Stimulated activated CD8-positive, alpha-beta memory T cell treated with anti-CD3 and anti-CD28 coated beads, Interleukin-7, amount 100 ng/mL, for 1 hour (primary cell): Measurements from ENCODE around the gene SWT1.
"Not testable (repeated sequence)": the region's sequence is repeated elsewhere in the genome, so short reads cannot be mapped to it uniquely, and the experiment has no call there.

Experiments used
- DNase-seq, 2 donors: peaks; one replicate each; pipeline ENCODE4 v3.0.0-alpha.2; 2020; ENCODE audit warnings: low read depth in 2 of 2

SWT1 gene

DNA sequence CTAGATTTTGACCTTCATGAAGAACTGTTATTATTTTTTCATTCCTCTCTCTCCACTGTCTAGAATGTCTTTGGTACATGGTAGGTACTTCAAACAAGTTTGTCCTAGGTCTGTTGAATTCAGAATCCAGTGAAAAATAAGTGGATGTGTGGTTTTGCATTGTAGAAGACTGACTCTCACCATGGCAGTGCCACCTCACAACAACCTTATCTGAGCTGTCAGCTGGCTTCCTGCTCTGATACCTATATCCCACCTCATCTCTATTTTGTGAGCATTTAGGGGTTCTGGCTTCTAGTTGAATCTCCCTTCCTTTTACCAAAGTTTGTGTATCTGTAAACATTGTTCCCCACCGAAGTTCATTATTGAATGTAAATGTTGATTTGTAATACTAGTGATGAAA, 9.1 kb downstream of the SWT1 start:
- DNase-seq = no peak

DNA sequence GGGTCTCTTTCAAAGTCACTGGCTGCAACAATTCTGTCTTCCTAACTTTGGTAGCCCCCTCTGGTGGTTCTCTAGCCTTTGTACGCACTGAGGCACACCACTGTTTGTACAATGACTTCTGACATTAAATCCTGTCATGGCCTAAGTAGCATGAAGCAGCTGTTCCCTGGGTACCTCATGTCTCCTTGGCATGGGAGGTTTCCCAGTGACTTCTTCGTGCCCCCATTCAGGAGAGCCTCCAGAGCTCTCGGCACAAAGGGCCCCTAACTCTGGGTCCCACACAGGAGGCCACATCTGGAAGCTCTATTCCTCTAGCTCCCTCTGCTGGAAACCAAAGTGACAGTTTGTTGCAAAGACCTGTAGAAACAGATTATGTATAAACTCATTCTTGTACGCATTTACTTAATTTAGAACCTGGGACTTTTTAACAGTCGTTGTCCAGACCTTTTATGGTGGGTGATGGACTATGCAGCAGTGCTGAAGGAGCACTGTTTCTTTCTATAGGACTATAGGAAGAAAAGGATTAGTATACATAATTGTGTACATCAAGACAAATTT, 13.4 kb downstream of the SWT1 start:
- no peak for DNase-seq

- DNase-seq = no peak
Observed at GRCh38 chr1:185193756-185194155, 36.8 kb downstream of the SWT1 start.

GRCh38 chr1:185198712-185199111, 41.7 kb downstream of the SWT1 start:
- not testable (repeated sequence) for DNase-seq

GRCh38 chr1:185200889-185201288, 43.9 kb downstream of the SWT1 start:
- DNase-seq = no peak

GRCh38 chr1:185207170-185207569, 50.2 kb downstream of the SWT1 start:
- DNase-seq = no peak

GRCh38 chr1:185207980-185208602, 51.1 kb downstream of the SWT1 start:
- no peak for DNase-seq

DNA sequence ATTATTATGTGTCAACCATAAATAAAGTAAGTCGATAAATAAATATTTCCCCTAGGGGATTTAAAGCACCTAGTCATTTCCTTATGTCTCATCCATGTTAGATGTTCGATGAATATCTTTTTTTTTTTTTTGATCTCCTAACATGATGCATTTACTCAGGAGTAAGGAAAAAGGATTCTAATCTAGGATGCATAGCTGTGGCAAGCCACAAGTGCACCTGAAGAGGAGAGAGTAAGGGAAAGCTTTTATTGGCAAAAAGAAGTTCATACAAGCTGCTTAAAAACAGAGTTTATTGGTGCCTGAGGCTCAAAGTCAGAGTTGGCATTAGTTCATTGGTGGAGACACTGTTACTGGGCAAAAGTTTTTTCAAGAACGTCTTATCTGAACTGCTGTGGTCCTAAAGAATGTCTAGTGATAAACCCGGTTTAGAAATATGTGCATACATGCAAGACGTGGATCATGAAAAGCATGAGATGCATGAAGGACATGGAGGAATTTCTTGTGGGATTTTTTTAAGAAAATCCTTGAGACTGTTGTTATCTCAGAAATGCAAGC, 51.7 kb downstream of the SWT1 start:
- DNase-seq = no peak

- DNase-seq = not testable (repeated sequence)
Observed at GRCh38 chr1:185209357-185209756, 52.4 kb downstream of the SWT1 start.

GRCh38 chr1:185213091-185213490, 56.1 kb downstream of the SWT1 start:
- no peak for DNase-seq

- no peak for DNase-seq
Observed at GRCh38 chr1:185215911-185216310, 58.9 kb downstream of the SWT1 start.

DNA sequence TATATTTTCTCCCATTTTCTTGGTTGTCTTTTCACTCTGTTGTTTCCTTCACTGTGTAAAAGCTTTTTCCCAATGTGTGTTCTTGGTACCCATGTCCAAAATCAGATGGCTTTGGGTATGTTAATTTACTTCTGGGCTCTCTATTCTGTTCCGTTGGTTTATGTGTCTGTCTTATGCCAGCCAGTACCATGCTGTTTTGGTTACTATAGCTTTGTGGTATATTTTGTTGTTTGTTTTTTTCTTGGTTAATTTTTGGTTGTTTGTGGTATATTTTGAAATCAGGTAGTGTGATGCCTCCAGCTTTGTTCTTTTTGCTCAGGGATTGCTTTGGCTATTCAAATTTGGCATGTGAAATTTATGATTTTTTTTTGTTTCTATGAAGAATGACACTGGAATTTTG, 67.2 kb downstream of the SWT1 start:
- DNase-seq = no peak

GRCh38 chr1:185227161-185227560, 70.2 kb downstream of the SWT1 start:
- DNase-seq = no peak

DNA sequence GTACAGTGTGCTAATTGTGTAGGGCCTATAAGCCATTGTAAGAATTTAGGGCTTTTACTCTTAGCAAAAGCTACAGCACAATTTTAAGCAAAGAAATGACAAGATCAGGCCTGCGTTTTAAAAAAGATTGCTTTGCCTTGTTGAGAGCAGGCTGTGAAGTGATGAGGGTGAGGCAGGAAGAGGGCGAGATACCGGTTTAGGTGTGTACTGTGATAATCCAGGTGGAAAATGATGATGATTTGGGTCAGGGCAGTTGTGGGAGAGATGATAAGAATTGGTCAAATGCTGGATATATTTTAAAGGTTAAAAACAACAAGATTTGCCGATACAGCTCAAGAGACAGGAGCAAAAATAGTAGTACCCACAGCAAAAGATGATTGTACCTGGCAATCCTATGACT, 72.0 kb downstream of the SWT1 start:
- DNase-seq = no peak

GRCh38 chr1:185229981-185230380, 73.0 kb downstream of the SWT1 start:
- no peak for DNase-seq

GRCh38 chr1:185232874-185233273, 75.9 kb downstream of the SWT1 start:
- DNase-seq = no peak

- DNase-seq = not testable (repeated sequence)
Observed at GRCh38 chr1:185234183-185234582, 77.2 kb downstream of the SWT1 start.

GRCh38 chr1:185237176-185237575, 80.2 kb downstream of the SWT1 start:
- DNase-seq = not testable (repeated sequence)

DNA sequence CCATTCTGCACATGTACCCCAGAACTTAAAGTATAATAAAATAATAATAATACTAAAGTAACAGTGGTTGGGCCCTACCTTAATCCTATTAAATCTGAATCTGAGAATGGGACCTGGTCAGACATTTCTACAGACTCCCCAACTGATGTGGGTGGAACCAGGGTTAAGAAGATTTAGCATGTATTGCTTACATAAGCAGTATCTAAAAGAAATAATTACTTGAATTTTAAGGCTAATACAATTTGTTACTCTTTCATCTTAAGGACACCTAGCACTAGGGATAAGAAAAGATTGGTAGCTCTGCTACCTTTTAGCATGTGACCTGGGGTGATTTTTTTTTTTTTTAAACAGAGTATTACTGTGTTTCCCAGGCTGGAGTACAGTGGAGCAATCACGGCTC, 80.7 kb downstream of the SWT1 start:
- no peak for DNase-seq

DNA sequence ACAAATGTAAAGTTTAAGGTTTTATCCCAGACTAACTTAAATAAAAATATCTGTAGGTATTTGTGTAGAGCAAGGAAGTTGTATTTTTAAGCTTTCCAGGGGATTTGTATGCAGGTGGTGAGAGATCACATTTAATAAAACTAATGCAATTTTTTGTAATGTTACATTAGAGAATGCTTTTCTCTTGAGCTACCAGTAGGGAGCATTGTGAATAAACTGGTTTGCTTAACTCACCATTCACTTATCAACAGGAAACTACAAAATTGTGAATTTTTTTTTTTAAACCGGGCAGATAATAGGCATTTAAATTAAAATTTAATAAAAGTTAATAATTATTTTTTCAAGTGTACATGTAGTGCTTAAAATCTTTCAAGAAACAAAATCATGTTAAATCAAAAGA, 81.5 kb downstream of the SWT1 start:
- no peak for DNase-seq

DNA sequence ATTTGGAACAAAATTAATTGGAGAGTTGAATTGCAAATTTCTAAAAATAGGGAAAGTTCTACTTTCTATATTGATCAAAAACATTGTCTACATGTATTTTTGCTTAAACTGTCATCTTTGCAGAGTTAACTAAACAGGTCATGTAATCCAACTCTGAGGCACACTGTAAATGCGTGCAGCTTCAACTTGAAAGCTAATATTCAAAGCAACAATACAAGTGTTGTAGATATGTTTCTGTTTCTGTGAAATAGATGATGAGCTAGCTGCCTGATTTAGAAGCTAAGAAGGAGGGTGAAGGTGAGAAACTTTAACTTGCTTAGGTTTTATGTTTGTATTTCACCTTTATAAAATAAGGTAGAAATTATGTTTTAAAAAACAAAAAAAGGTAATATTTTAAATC, 82.9 kb downstream of the SWT1 start:
- no peak for DNase-seq

GRCh38 chr1:185241127-185241526, 84.2 kb downstream of the SWT1 start:
- DNase-seq = no peak

DNA sequence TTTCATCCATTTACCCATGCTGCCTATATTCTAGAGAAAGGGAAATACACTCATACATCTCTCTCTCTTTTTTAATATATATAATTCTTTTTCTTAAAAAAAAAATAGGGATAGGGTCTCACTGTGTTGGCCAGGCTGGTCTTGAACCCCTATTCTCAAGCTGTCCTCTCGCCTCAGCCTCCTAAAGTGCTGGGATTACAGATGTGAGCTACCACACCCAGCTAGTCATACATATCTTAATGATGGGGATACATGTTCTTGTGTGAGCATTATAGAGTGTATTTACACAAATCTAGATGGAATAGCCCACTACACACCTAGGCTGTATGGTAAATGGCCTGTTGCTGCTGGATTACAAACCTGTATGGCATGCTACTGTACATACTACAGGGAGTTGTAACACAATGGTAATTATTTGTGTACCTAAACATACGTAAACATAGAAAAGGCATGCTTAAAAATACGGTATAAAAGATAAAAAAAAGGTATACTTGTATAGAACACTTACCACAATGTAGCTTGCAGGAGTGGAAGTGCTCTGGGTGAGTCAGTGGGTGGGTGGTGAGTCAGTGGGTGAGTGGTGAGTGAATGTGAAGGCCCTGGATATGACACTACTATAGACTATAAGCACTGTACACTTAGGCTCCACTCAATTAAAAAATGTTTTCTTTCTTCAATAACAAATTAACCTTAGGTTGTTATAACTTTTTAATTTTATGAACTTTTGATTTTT, 87.2 kb downstream of the SWT1 start:
- peak; percentile 6 to 15 for DNase-seq
